ENCODE results near the gene ATRNL1.

DNA sequence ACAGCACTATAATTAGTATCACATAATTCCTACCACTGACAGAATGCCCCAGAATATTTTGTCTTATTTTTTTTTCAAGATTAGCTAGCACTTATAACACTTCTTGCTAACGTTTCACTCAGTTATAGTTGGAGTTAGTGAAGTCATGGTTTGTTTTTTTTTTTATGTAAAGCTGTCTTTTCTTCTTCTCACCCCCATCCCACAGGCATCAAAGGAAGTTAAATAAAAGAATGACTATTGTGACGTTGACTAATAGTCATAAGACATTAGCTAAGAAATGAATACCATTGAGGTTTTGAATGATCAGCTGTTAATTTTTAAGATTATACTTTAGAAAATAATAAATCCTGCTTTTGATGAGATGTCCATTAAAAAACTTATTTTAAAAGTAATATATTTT lies 681.6 kb downstream of the ATRNL1 start:
- TF ChIP-seq, protein P1, sequence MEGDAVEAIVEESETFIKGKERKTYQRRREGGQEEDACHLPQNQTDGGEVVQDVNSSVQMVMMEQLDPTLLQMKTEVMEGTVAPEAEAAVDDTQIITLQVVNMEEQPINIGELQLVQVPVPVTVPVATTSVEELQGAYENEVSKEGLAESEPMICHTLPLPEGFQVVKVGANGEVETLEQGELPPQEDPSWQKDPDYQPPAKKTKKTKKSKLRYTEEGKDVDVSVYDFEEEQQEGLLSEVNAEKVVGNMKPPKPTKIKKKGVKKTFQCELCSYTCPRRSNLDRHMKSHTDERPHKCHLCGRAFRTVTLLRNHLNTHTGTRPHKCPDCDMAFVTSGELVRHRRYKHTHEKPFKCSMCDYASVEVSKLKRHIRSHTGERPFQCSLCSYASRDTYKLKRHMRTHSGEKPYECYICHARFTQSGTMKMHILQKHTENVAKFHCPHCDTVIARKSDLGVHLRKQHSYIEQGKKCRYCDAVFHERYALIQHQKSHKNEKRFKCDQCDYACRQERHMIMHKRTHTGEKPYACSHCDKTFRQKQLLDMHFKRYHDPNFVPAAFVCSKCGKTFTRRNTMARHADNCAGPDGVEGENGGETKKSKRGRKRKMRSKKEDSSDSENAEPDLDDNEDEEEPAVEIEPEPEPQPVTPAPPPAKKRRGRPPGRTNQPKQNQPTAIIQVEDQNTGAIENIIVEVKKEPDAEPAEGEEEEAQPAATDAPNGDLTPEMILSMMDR (conservative IDR thresholded peaks at IDR 0.05; ENCODE audit: low read depth in 2 of 2) = no peak
- TF ChIP-seq, protein P2, sequence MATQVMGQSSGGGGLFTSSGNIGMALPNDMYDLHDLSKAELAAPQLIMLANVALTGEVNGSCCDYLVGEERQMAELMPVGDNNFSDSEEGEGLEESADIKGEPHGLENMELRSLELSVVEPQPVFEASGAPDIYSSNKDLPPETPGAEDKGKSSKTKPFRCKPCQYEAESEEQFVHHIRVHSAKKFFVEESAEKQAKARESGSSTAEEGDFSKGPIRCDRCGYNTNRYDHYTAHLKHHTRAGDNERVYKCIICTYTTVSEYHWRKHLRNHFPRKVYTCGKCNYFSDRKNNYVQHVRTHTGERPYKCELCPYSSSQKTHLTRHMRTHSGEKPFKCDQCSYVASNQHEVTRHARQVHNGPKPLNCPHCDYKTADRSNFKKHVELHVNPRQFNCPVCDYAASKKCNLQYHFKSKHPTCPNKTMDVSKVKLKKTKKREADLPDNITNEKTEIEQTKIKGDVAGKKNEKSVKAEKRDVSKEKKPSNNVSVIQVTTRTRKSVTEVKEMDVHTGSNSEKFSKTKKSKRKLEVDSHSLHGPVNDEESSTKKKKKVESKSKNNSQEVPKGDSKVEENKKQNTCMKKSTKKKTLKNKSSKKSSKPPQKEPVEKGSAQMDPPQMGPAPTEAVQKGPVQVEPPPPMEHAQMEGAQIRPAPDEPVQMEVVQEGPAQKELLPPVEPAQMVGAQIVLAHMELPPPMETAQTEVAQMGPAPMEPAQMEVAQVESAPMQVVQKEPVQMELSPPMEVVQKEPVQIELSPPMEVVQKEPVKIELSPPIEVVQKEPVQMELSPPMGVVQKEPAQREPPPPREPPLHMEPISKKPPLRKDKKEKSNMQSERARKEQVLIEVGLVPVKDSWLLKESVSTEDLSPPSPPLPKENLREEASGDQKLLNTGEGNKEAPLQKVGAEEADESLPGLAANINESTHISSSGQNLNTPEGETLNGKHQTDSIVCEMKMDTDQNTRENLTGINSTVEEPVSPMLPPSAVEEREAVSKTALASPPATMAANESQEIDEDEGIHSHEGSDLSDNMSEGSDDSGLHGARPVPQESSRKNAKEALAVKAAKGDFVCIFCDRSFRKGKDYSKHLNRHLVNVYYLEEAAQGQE (IDR thresholded peaks at IDR 0.05; ENCODE audit: unreplicated experiment) = no peak
- no peak for TF ChIP-seq EZH2phosphoT487 (IDR thresholded peaks at IDR 0.05; ENCODE audit: unreplicated experiment)
- no peak for TF ChIP-seq EZH2 (IDR thresholded peaks at IDR 0.05; ENCODE audit: low read depth, unreplicated experiment)
- TF ChIP-seq POLR2AphosphoS5 (IDR thresholded peaks at IDR 0.05; ENCODE audit: low read depth) = no peak
- TF ChIP-seq JUNB (IDR thresholded peaks at IDR 0.05; ENCODE audit: unreplicated experiment) = no peak
- no peak for TF ChIP-seq ZNF114 (CRISPR knock-in tag; IDR thresholded peaks at IDR 0.05)
- no peak for TF ChIP-seq NANOG (IDR thresholded peaks at IDR 0.05; ENCODE audit: borderline replicate concordance)

Data from GM23338 (cell line).